ENCODE measurements around the gene CSTB. TPM values are rescaled to one million over a fixed set of nuclear protein-coding genes. Genes with fewer than 3 reads are reported as not detected.

CSTB gene
- total and polyA plus RNA-seq, 12 donors = 9.5 to 143 (median 60.6) TPM

- Histone ChIP-seq H3K9me3 (replicated peaks in 1 of 3) (no peaks in the 10 kb centered on the region), H3K27ac (peak overlapping the region; percentile 88 to 99 (median 98)), H3K27me3 (no peaks in the 10 kb centered on the region), H3K4me1 (replicated peaks in 1 of 2) (peaks cover 47 to 58% of the 10 kb centered on the region in 2 donors), H3K4me3 (no peak overlapping the region), H3K36me3 (replicated peaks in 1 of 2) (peaks cover 0 to 10% of the 10 kb centered on the region in 2 donors)
- TF ChIP-seq CTCF (IDR thresholded peaks at IDR 0.05) = no peak
- TF ChIP-seq POLR2A (IDR thresholded peaks at IDR 0.05) = peak in 1 of 2 donors; percentile 35
- peak in 6 of 7 donors; percentile 74 to 90 (median 84) for DNase-seq
- intact Hi-C loops (cut with DNase I) = no loop called here
- 30 to 48% (median 34%) methylated on average over 20 to 21 of the region's 21 CpGs for WGBS, 4 donors
Measured at GRCh38 chr21:43726686-43727518, 49.2 kb downstream of the CSTB start.

Small RNA genes within 50 kb of the gene (small RNA-seq; reads per million reads assigned to genes)
- 0 reads per million in 2 donors for gene AP001052.1

Other genes starting within 250 kb of the CSTB start
- 1 to 10 TPM in 2 of 9 donors, under 1 TPM in 5, not detected in 2; 0.23 to 1.5 (median 0.47) TPM for gene HSF2BP, start 116.8 kb downstream of the CSTB start, total RNA-seq
- under 1 TPM; 0.27 to 0.40 (median 0.35) TPM for gene HSF2BP, start 116.8 kb downstream of the CSTB start, polyA plus RNA-seq
- gene RRP1B, start 116.7 kb downstream of the CSTB start, total RNA-seq = 10 to 100 TPM in 8 of 9 donors, 1 to 10 TPM in 1; 7.0 to 18.6 (median 16.1) TPM
- 10 to 100 TPM in 1 of 3 donors, 1 to 10 TPM in 2; 5.7 to 12.5 (median 9.0) TPM for gene RRP1B, start 116.7 kb downstream of the CSTB start, polyA plus RNA-seq
- 100 to 1,000 TPM in 5 of 9 donors, 10 to 100 TPM in 4; 43.0 to 202 (median 108) TPM for gene PDXK, start 57.2 kb downstream of the CSTB start, total RNA-seq
- 10 to 100 TPM; 76.8 to 98.0 (median 92.5) TPM for gene PDXK, start 57.2 kb downstream of the CSTB start, polyA plus RNA-seq
- 10 to 100 TPM; 12.8 to 24.6 (median 19.3) TPM for gene RRP1, start 13.3 kb upstream of the CSTB start, total RNA-seq
- 10 to 100 TPM; 16.5 to 29.8 (median 22.9) TPM for gene RRP1, start 13.3 kb upstream of the CSTB start, polyA plus RNA-seq
- 10 to 100 TPM; 31.1 to 88.9 (median 58.9) TPM for gene AGPAT3, start 88.9 kb upstream of the CSTB start, total RNA-seq
- gene AGPAT3, start 88.9 kb upstream of the CSTB start, polyA plus RNA-seq = 10 to 100 TPM; 25.3 to 27.8 (median 26.0) TPM
- 10 to 100 TPM; 17.6 to 34.3 (median 27.0) TPM for gene TRAPPC10, start 236.0 kb upstream of the CSTB start, total RNA-seq
- 10 to 100 TPM in 1 of 3 donors, 1 to 10 TPM in 2; 5.2 to 24.5 (median 9.3) TPM for gene TRAPPC10, start 236.0 kb upstream of the CSTB start, polyA plus RNA-seq

Data from adrenal gland (tissue), 12 donors.